ENCODE measurements around the gene CLSTN1. TPM values are rescaled to one million over a fixed set of nuclear protein-coding genes. Genes with fewer than 3 reads are reported as not detected.

Gene CLSTN1
- total and polyA plus RNA-seq, 2 of the 13 experiments (the other 11 are each of a cell fraction or from before 2014, with no cell fraction given): 19.7 to 29.8 TPM

GRCh38 chr1:9836632-9836960 is 12.8 kb upstream of the CLSTN1 start (continued):
- TF ChIP-seq ZNF570 (CRISPR knock-in tag; IDR thresholded peaks at IDR 0.05; ENCODE audit: borderline replicate concordance) (no peak), ZNF615 (CRISPR knock-in tag; IDR thresholded peaks at IDR 0.05; ENCODE audit: borderline replicate concordance) (no peak), NR0B2 (CRISPR knock-in tag; IDR thresholded peaks at IDR 0.05) (no peak), ZNF281 (CRISPR knock-in tag; IDR thresholded peaks at IDR 0.05; ENCODE audit: borderline replicate concordance) (no peak), TAF15 (IDR thresholded peaks at IDR 0.05; ENCODE audit: low read depth, low read length, poor library complexity, severe bottlenecking) (no peak)

GRCh38 chr1:9835758-9836631 is 12.2 kb upstream of the CLSTN1 start:
- H3K79me2 ChIP-seq (ENCODE audit: insufficient read depth, low read length): no peaks in the 10 kb centered on the region
- H3K9ac ChIP-seq (ENCODE audit: insufficient read depth, low read depth, low read length): peak overlapping the region; percentile 38
- intact Hi-C loops (cut with micrococcal nuclease; ENCODE audit: unreplicated experiment): no loop called here
- ATAC-seq (peak; percentile 92), FAIRE-seq (peak; percentile 64), DNase-seq (ENCODE audit: low spot score) (peak; percentile 42)
- H3K27ac ChIP-seq (ENCODE audit: extremely low read length, insufficient read depth, low read length): no peak overlapping the region
- H3K36me3 ChIP-seq (replicated peaks in 1 of 2; ENCODE audit: control insufficient read depth in 1 of 2, insufficient read depth in 2 of 2, low read length in 2 of 2): no peaks in the 10 kb centered on the region
- H3K9me3 ChIP-seq (ENCODE audit: low read length): no peaks in the 10 kb centered on the region
- H4K20me1 ChIP-seq (ENCODE audit: insufficient read depth, low read length): no peaks in the 10 kb centered on the region
- ChIA-PET CTCF (ENCODE audit: low intra/inter-chr PET ratio, low total read pairs) (no interaction called here), POLR2A (interaction anchor here (0.6 kb wide), 1 partner anchor 9 kb away, joined by 3 read pairs; no protein-coding TSS in a partner anchor)
- 8% methylated on average over 7 of the region's 15 CpGs for WGBS (ENCODE audit: low lambda C conversion rate)
- H3K4me2 ChIP-seq (ENCODE audit: low read depth, low read length): peak overlapping the region; percentile 98
- H3K4me3 ChIP-seq (replicated peaks in 1 of 3; ENCODE audit: insufficient read depth in 1 of 3, low read depth in 2 of 3, low read length in 3 of 3): peak overlapping the region; percentile 51 to 73 (median 58)
- no peaks in the 10 kb centered on the region for H3K27me3 ChIP-seq (ENCODE audit: control insufficient read depth in 1 of 2, insufficient read depth in 2 of 2, low read length in 2 of 2)
- no TSS peak for BruUV-seq (replicated peaks)
- in situ Hi-C loops (cut with HindIII; ENCODE audit: extremely low pct_ligation_motif_present, low pct_unique_long_range_greater_than_20kb): no loop called here
- peak overlapping the region; percentile 62 for H2AFZ ChIP-seq (ENCODE audit: low read length)
- H3K4me1 ChIP-seq (ENCODE audit: insufficient read depth, low read length): peaks cover 30% of the 10 kb centered on the region
- TF ChIP-seq CENPBD1 (CRISPR knock-in tag; IDR thresholded peaks at IDR 0.05; ENCODE audit: borderline replicate concordance, low read depth): no peak
- peak; percentile 41; the same call in 1 of the 2 replicates for TF ChIP-seq PRDM10 (CRISPR knock-in tag; IDR thresholded peaks at IDR 0.05; ENCODE audit: low read depth)
- no peak for TF ChIP-seq KLF16 (CRISPR knock-in tag; IDR thresholded peaks at IDR 0.05)
- TF ChIP-seq RNF2 (conservative IDR thresholded peaks at IDR 0.05; ENCODE audit: low read depth): no peak
- peak; percentile 44; the same call in 1 of the 2 replicates for TF ChIP-seq GABPB1 (CRISPR knock-in tag; IDR thresholded peaks at IDR 0.05)
- TF ChIP-seq ZFP36L2 (CRISPR knock-in tag; IDR thresholded peaks at IDR 0.05): no peak
- TF ChIP-seq ZNF747 (CRISPR knock-in tag; IDR thresholded peaks at IDR 0.05; ENCODE audit: borderline replicate concordance): no peak
- no peak for TF ChIP-seq ZNF335 (CRISPR knock-in tag; IDR thresholded peaks at IDR 0.05)

Data from HepG2 (cell line).